Measurements from ENCODE around the gene USH2A.

The USH2A gene

GRCh38 chr1:216086678-216087077, 336.6 kb downstream of the USH2A start:
- no peak for DNase-seq
- no peaks in the 10 kb centered on the region for H3K27me3 ChIP-seq (ENCODE audit: insufficient read depth, low read depth, severe bottlenecking)
- no peak overlapping the region for H3K4me3 ChIP-seq (ENCODE audit: low read depth, low read length)
- H3K27ac ChIP-seq, result no peak overlapping the region
- TF ChIP-seq CTCF (IDR thresholded peaks at IDR 0.05; ENCODE audit: low read depth, low read length), result no peak
- no peaks in the 10 kb centered on the region for H3K36me3 ChIP-seq
- no peaks in the 10 kb centered on the region for H3K9me3 ChIP-seq (ENCODE audit: severe bottlenecking)

GRCh38 chr1:216081445-216081844, 341.8 kb downstream of the USH2A start:
- DNase-seq, result no peak
- TF ChIP-seq CTCF (IDR thresholded peaks at IDR 0.05; ENCODE audit: low read depth, low read length), result no peak
- H3K27ac ChIP-seq, result no peak overlapping the region
- no peaks in the 10 kb centered on the region for H3K36me3 ChIP-seq
- H3K9me3 ChIP-seq (ENCODE audit: severe bottlenecking), result no peaks in the 10 kb centered on the region
- no peaks in the 10 kb centered on the region for H3K27me3 ChIP-seq (ENCODE audit: insufficient read depth, low read depth, severe bottlenecking)
- H3K4me3 ChIP-seq (ENCODE audit: low read depth, low read length), result no peak overlapping the region

- DNase-seq, result no peak
- Histone ChIP-seq H3K36me3 (no peaks in the 10 kb centered on the region), H3K9me3 (ENCODE audit: severe bottlenecking) (no peaks in the 10 kb centered on the region), H3K27ac (no peak overlapping the region), H3K27me3 (ENCODE audit: insufficient read depth, low read depth, severe bottlenecking) (no peaks in the 10 kb centered on the region), H3K4me3 (ENCODE audit: low read depth, low read length) (no peak overlapping the region)
- no peak for TF ChIP-seq CTCF (IDR thresholded peaks at IDR 0.05; ENCODE audit: low read depth, low read length)
Measured at GRCh38 chr1:216076751-216077150, 346.5 kb downstream of the USH2A start.

- DNase-seq, result no peak
- H3K4me3 ChIP-seq (ENCODE audit: low read depth, low read length), result no peak overlapping the region
- no peaks in the 10 kb centered on the region for H3K9me3 ChIP-seq (ENCODE audit: severe bottlenecking)
- TF ChIP-seq CTCF (IDR thresholded peaks at IDR 0.05; ENCODE audit: low read depth, low read length), result no peak
- H3K36me3 ChIP-seq, result no peaks in the 10 kb centered on the region
- H3K27me3 ChIP-seq (ENCODE audit: insufficient read depth, low read depth, severe bottlenecking), result no peaks in the 10 kb centered on the region
- H3K27ac ChIP-seq, result no peak overlapping the region
Measured at GRCh38 chr1:216075339-216075738, 347.9 kb downstream of the USH2A start.

- H3K4me3 ChIP-seq (ENCODE audit: low read depth, low read length), result no peak overlapping the region
- DNase-seq, result no peak
- no peaks in the 10 kb centered on the region for H3K9me3 ChIP-seq (ENCODE audit: severe bottlenecking)
- no peak for TF ChIP-seq CTCF (IDR thresholded peaks at IDR 0.05; ENCODE audit: low read depth, low read length)
- no peaks in the 10 kb centered on the region for H3K36me3 ChIP-seq
- no peaks in the 10 kb centered on the region for H3K27me3 ChIP-seq (ENCODE audit: insufficient read depth, low read depth, severe bottlenecking)
- no peak overlapping the region for H3K27ac ChIP-seq
Measured at GRCh38 chr1:216073793-216074595, 349.3 kb downstream of the USH2A start.

GRCh38 chr1:216071262-216071661, 352.0 kb downstream of the USH2A start:
- no peak overlapping the region for H3K4me3 ChIP-seq (ENCODE audit: low read depth, low read length)
- no peaks in the 10 kb centered on the region for H3K27me3 ChIP-seq (ENCODE audit: insufficient read depth, low read depth, severe bottlenecking)
- no peak for DNase-seq
- TF ChIP-seq CTCF (IDR thresholded peaks at IDR 0.05; ENCODE audit: low read depth, low read length), result no peak
- H3K36me3 ChIP-seq, result no peaks in the 10 kb centered on the region
- no peaks in the 10 kb centered on the region for H3K9me3 ChIP-seq (ENCODE audit: severe bottlenecking)
- no peak overlapping the region for H3K27ac ChIP-seq

Measured in WERI-Rb-1 (cell line).